RCC 7860 (cell line): ENCODE data around the gene PTGIS.

Experiments
- DNase-seq: peaks from one replicate; pipeline ENCODE4 v3.0.0-alpha.2; 2015; ENCODE audit warnings: low spot score
- FAIRE-seq: peaks from 2 replicates; lab custom pipeline; 2012; peaks lifted over from hg19 to GRCh38; lab: Jason Lieb, UNC

Gene PTGIS

DNA sequence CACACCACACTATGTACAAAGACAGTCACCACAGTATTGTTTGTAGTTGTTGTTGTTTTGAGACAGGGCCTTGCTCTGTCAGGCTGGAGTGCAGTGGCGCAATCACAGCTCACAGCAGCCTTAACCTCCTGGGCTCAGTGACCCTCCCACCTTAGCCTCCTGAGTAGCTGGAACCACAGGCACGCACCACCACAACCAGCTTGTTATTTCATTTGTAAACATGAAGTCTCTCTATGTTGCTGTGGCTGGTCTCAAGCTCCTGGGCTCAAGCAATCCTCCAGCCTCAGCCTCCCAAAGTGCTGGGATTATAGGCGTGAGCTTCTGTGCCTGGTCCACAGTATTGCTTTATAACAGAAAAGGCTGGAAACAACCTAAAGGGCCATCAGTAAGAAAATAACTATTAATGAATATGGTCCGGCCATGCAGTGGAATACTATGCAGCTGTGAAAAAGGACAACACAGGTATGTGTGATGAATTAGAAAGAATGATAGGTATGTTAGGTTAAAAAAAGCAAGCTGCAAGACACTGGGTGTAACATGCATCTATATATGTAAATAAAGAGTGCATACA lies 30.0 kb upstream of the PTGIS start:
- FAIRE-seq (no peak), DNase-seq (no peak)

DNA sequence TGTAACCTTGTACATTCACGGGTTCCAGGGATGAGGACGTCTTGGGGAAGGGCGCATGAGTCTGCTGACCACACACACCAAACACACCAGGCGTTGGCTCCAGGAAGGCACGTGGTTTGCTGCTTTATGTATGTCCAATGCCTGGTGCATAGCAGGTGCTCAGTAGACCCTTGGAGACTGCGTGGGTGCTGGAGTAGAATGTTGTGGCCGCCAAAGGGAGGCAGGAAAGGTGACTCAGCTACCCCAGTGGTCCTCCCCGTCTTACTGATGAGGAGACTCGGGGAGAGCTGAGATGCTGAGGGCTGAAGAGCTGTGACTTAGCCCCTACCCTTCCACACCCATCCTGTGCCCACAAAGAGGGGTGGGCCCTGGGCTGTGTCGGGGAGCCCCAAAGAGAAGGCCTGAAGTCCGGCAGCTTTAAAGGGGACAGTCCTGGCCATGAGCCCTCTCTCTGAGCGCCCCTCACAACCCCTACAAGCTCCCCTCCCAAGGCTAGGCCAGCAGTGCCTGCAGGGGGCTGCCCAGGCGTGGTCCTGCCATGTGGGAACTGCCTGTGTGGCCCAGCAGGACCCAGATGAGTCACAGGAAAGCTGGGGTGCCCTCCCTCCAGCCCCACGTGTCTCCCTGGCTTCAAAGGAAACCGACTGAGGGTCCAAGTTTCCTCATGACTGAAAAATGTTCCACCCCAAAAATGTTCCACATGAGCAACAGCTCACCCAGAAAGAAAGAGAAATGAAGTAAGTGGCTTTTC lies 28.0 kb upstream of the PTGIS start:
- FAIRE-seq (peak; percentile 80), DNase-seq (peak; percentile 99)

DNA sequence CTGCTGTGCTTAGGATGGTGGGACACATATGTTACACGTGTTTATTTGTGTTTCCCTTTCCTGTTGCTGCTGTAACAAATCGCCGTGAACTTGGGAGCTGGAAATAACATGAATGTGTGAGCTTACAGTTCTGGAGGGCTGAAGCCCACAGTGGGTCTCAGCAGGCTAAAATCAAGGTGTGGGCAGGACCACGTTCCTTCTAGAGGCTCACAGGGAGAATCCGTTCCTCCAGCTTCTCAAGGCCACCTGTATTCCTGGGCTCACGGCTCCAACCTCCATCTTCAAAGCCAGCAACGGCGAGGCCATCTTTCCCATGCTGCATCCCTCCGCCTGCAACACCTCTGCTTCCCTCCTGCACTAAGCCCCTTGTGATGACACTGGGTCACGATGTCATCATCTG lies 27.4 kb upstream of the PTGIS start:
- no peak for FAIRE-seq

DNA sequence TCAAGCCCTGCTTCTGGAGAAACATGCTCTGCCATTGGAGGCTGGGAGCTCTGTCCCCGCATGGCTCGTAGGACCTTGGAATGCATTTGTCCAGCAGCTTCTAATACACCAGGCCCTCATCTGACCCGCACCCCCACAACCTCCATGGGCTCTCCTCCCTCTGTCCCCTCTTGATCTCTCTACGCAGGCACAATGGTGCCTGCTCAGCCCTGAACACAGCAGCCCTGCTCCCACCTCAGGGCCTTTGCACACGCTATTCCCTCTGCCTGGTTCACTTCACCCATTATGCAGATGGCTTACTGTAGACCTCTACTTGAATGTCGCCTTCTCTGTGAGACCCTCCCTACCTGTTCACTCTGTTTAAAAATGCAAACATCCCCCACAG lies 27.0 kb upstream of the PTGIS start:
- no peak for FAIRE-seq
- DNase-seq: no peak

More for the DNA sequence above, 27.4 kb upstream of the PTGIS start:
- no peak for DNase-seq

DNA sequence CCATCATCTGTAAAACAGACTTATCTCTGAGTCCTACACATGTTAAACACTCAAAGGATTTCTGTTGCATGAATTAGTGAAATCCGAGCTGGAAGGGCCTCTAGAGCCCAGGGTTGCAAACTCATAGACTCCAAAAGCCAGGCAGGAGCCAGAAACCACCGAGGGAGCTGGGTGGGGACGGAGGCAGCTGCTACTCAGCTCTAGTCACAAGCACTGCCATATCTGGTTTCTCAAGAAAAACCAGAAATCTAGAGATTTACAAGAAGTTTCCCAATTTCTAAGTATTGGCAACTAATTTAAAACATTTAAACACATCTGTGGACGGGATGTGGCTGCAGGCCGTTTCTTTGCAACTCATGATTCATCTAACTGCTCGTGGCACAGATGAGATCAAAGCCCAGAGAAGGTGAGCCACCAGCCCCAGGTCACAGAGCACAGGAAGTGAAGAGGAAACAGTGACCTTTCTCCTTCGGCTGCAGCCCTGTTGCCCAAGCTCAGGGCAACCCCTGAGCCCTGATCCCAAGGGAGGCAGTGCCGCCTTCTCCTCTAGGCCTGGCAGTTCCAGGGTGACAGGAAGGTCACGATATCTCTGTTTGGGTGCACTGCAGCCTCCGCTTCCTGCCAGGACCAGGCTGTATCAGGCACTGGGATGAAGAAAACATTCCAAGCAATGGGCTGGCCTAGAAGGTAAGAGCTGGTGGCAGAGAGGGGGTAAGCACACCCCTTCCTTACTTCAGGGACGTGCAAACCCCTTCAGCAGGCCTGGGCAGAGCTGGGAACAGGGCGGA lies 26.4 kb upstream of the PTGIS start:
- peak; percentile 69 for DNase-seq
- FAIRE-seq: no peak

DNA sequence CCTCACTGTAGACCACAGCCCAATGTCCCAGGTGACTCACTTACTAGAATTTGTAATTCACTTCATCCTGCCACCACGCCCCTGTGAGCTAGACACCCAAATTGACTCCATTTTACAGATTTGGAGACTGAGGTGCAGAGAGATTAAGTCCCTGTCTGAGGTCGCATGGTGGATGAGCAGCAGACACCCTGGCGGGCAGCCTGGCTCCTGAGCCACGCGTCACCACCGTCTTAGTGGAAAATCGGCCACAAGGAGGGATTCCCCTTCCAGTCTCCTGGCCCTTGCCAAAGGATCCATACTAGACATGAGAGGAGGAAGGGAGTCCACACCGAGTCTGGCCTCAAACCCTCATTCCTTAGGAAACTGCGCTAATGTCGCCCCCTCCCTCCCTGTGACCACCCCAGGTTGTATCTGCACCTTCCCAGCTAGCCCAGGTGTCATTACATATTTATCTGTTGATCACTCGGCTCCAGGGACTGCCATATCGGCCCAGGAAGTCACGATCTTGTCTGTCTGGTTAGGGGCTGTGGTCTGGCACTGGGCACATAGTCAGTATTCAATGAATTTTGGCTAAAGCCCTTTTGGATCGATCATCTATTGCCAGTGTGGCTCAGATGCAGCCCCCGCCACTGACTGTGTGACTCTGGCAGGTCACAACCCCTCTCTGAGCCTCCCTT lies 25.7 kb upstream of the PTGIS start:
- DNase-seq: peak; percentile 86
- FAIRE-seq: peak; percentile 28

DNA sequence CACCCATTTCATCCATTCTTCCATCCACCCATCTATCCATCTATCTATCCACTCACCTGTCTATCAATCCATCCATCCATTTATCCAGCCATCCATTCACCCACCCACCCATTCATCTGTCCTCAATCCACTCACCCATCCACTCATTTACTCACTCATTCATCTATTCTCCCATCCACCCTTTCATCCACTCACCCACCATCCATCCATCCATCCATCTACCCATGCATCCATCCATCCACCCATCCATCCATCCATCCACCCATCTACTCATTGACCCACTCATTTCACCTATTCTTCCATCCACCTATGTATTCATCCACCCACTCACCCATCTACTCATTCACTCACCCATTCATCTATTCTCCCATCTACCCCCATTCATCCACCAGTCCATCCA lies 24.2 kb upstream of the PTGIS start:
- FAIRE-seq (no peak), DNase-seq (no peak)

DNA sequence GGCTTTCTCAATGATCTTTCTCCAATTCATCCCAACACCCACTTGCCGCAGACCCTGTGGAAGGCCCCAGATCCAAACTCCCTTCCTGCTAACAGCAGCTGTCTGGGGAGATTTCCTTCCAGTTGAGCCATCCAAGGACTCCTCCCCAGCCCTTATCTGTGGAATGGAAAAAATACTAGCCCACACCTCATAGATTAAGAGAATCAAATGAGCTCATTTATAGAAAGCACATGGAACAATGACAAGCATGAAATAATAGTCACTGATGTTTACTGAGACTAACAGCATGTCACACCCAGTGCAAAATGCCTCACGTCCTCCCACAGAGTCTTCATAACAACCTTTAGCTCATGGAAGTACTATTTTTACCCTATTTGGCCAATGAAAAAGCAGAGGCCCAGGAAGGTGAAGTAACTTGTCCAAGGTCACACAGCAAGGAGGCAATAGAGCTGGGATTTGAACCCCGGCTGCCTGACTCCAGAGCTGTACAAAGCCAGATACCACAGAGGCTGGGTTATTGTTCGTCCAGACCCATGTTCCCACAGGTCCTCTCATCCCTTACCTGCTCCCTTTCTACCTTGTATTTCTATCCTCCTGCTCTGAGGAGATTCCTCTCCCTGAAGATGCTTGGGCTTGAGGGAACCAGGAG lies 23.4 kb upstream of the PTGIS start:
- DNase-seq (no peak), FAIRE-seq (no peak)

DNA sequence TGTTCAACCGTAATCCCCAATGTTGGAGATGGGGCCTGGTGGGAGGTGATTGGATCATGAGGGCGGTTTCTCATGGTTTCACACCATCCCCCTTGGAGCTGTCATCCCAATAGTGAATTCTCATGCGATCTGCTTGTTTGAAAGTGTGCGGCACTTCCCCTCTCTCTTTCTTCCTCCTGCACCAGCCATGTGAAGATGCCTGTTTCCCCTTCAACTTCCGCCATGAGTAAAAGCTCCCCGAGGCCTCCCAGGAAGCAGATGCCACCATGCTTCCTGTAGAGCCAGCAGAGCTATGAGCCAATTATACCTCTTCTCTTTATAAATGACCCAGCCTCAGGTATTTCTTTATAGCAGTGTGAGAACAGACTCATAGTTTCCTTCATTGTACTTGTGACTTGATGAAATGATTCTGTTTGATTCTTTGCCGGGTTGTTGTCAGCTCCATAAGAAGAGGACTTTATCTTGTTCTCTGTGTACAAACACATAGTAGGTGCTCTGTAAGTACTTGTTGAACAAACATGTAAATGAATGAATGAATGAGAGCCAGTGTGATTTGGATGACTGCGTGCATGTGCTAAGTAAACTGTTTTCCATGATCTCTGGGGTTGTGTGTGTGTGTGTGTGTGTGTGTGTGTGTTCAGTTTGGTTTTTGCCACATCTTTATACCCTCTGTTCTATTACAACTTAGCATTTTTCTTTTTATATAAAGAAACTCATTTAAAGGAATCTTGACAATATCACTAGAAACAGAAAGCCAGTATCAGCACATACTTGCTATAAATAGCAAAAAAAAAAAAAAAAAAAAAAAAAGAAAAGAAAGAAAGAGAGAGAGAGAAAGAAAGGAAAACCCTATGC lies 22.5 kb upstream of the PTGIS start:
- DNase-seq: no peak
- FAIRE-seq: no peak

DNA sequence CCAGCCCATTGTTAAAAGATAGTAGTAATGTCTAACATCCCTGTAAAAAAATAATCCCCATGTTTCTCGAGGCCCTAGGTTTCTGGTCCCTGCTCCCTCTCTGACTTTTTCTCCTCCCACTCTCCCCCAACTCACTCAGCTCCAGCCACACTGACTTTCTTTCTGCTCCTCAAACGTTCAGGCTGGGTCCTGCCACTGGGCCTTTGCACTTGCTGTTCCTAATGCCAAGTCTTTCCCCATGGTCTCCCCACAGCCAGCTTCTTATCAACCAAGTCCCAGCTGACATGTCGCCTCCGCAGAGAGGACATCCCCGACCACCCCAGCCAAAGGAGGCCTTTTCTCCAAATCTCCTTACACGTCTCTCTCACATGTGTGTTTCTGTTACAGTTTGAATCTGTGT lies 21.8 kb upstream of the PTGIS start:
- DNase-seq (no peak), FAIRE-seq (no peak)

DNA sequence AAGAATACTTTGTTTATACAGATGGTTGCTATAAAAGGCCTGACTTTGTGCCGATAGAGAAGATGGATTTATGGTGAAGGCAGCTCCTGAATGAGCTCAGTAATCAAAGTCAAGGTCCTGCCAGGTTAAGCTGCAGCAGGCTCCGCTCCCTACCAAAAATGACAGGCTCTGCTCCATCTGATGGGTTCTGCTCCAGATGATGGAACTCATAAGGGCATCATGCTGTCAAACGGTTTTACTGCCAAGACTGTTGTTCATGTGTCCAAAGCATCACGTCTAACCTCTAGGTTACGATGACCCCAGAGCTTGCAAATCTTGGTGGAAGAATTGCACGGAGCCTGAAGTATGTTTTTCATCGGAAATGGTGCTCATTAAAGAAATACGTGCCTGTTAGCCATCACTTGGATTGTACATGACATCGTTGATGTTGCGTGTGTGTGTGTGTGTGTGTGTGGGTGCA lies 19.2 kb upstream of the PTGIS start:
- no peak for FAIRE-seq
- DNase-seq: no peak

DNA sequence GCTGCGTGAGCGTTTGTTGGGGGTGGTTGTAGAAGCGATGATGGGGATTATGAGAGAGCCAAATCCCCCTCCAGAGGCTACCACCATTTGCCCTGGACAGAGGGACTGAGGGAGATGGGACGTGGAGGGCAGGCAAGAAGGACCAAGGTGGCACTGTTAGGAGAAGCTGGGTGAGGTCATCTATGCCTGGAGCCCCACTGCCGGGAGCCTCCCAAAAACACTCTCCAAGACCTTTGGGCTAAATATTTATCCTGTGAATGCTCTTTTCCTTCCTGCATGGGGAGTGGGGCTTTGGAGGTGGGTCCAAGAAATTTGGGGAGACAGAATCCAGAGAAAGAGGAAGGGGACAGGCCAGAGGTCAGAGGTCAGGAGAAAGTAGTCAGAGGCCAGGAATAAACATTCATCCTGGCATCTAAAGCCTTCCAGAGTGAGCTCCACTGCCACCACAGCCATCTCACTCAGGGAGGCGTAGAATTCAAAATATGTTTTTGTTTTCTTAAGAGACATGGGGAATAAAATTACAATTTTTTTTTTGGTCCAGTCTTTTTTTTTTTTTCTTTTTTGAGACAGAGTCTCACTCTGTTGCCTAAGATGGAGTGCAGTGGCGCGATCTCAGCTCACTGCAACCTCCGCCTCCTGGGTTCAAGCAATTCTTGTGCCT lies 17.8 kb upstream of the PTGIS start:
- no peak for DNase-seq
- no peak for FAIRE-seq

DNA sequence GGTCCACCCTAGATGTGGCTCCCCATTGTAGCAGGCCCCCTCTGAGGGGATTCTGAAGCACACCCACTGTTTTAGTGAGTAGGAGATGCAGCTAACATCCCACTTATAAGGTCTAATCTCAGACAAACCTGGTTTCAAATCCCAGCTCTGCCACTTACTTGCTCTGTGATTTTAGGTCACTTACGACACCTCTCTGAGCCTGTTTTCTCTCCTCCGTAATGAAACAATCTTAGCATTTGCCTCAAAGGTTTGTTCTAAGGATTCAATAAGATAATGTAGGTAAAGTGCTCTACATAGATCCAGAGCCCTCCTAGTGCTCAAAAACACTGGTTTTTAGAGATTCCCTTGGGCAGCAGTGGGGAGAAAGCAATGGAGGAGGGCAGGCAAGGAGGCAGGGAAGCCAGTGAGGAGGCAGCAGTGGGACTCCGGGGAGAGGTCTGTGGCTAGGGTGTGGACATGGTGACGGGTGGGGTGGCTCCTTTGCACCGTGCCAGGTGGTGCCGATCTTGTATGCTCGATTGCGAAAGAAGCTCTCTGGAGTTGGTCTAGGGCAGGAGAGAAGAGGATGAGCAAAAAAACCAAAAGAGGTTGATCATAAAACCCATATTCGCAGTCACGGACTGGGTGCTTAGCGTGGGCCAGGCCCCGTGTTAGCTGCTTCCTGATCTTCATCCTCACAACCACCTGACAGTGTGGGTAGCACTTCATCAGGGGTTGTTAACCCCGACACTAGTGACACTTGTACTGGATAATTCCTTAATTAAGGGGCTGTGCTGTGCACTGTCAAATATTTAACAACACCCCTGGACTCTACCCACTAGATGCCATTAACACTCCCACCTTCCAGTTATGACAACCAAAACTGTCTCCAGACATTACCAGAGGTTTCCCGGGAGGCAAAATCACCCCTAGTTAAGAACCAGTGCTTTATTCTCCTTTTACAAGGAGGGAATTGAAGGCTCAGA lies 16.8 kb upstream of the PTGIS start:
- FAIRE-seq (no peak), DNase-seq (no peak)

DNA sequence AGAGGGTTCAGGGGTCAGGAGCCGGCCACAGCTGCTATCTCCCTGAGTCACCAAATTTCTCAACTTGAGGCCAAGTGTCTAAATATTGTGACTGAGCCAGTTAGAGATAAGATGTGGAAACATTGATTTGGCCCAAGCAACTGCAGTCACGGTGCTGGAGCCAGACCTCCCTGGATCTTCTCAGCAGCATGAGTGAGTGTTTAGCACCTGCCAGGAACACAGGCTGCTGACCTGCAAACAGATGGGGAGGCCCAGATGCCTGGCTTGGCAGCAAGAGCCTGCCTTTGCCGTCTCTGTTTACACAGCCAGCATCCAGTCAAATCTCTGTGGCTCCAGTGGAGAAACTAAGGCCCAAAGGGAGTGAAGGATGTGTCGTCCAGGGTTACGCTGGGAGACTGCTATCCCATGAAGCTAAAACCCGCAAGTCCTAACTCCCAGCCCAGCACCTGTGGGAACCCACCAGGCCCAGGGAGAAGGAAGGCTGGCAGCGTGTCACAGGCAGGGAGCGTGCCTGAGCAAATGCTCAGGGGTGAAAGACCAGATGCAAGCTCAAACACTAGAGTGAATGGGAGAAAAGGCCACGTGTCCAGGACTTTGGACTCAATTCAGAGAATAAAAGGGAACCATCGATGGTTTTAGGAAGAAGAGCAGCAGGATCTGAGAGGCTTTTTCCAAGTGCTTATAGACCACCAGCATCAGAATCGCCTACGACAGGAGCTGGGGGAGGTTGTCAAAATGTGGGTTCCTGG lies 15.9 kb upstream of the PTGIS start:
- DNase-seq: peak; percentile 99
- peak; percentile 86 for FAIRE-seq

DNA sequence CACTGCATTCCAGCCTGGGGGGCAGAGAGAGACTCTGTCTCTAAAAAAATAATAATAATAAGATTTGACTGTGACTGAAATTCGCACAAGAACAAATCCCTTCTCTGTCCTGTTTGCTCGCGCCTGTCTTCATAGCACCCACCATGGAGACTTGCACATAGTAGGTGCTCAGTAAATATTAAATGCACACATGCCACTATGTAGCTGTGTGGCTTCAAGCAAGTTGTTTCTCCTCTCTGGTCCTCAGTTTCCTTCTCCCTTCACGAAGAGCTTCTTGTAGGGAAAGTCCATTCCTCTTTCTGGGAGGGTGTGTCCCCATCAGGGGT lies 15.4 kb upstream of the PTGIS start:
- DNase-seq (no peak), FAIRE-seq (no peak)

DNA sequence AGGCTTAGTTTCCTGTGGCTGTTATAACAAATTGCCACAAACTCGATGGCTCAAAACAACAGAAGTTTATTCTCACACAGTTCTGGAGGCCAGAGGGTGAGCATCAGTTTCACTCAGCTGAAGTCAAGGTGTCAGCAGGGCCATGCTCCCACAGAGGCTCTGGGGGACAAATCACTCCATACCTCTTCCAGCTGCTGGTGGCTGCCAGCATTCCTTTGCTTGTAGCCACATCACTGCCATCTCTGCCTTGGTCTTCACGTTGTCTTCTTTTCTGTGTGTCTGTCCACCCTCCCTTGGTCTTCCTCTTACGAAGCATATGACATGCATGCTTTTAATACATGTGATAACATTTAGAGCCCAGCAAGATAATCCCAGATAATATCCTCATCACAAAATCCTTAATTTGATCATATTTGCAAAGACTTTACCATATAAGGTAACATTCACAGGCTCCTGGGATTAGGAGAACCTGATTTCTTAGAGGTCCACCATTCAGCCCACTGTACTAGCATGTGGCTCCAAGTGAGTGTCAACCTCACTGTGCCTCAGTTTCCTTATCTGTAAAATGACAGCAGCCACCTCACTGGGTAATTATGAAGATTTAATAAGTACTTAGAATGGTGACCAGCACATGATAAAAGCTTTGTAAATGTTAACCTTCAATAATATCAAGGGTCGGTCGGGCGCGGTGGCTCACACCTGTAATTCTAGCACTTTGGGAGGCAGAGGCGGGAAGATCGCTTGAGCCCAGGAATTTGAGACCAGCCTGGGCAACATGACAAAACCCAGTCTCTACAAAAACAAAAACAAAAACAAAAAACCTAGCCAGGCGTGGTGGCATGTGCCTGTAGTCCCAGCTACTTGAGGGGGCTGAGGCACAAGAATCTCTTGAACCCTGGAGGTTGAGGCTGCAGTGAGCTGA lies 14.7 kb upstream of the PTGIS start:
- no peak for DNase-seq
- FAIRE-seq: no peak

DNA sequence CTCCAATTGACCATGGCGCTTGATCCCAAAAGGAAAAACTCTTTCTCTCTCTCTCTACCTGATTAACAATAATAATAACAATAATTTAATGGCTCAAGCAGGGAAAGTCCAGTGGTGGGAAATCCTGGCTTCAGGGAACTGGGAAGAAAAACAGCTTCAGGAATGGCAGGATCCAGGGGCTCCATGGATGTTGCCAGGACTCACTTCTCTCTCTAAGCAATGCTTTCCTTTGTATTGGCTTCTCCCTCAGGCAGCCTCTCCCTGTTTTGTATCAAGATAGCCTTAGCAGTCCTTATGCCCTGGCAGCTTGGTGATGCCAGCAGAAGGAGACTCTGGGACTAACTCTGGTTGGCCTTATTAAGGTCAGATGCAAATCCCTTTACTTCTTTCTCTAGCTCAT lies 13.5 kb upstream of the PTGIS start:
- DNase-seq (no peak), FAIRE-seq (no peak)
